ENCODE measurements around the gene ABCB9. TPM values are rescaled to one million over a fixed set of nuclear protein-coding genes. Genes with fewer than 3 reads are reported as not detected.
"Not testable (repeated sequence)": the region's sequence is repeated elsewhere in the genome, so short reads cannot be mapped to it uniquely, and the experiment has no call there.

ABCB9 gene
- total RNA-seq, 1 experiment from 2014 or later, result 6.4 TPM

- no peaks in the 10 kb centered on the region for H3K27me3 ChIP-seq
- no peak for DNase-seq
- peaks cover 3% of the 10 kb centered on the region; the same call in 1 of the 2 replicates for H3K36me3 ChIP-seq
- no peak overlapping the region for H3K4me3 ChIP-seq
- no peaks in the 10 kb centered on the region for H3K9me3 ChIP-seq
Measured at GRCh38 chr12:122958198-122958888, 7.9 kb downstream of the ABCB9 start.

- no peak for DNase-seq
- Histone ChIP-seq H3K27me3 (no peaks in the 10 kb centered on the region), H3K9me3 (no peaks in the 10 kb centered on the region)
Measured at GRCh38 chr12:122956035-122956434, 10.2 kb downstream of the ABCB9 start.

GRCh38 chr12:122955156-122955555 lies 11.1 kb downstream of the ABCB9 start:
- no peak for DNase-seq
- Histone ChIP-seq H3K9me3 (no peaks in the 10 kb centered on the region), H3K4me3 (no peak overlapping the region)

More at GRCh38 chr12:122956035-122956434, 10.2 kb downstream of the ABCB9 start:
- H3K36me3 ChIP-seq, result peaks cover 3% of the 10 kb centered on the region; the same call in 1 of the 2 replicates
- no peak overlapping the region for H3K4me3 ChIP-seq

GRCh38 chr12:122951979-122952892 lies 14.0 kb downstream of the ABCB9 start:
- peak; percentile 70 for DNase-seq
- H3K36me3 ChIP-seq, result no peaks in the 10 kb centered on the region; the same call in 1 of the 2 replicates
- no peaks in the 10 kb centered on the region for H3K9me3 ChIP-seq
- no peaks in the 10 kb centered on the region for H3K27me3 ChIP-seq
- H3K4me3 ChIP-seq, result no peak overlapping the region

More at GRCh38 chr12:122955156-122955555, 11.1 kb downstream of the ABCB9 start:
- Histone ChIP-seq H3K27me3 (no peaks in the 10 kb centered on the region), H3K36me3 (peaks cover 3% of the 10 kb centered on the region; the same call in 1 of the 2 replicates)

GRCh38 chr12:122951406-122951805 lies 14.9 kb downstream of the ABCB9 start:
- H3K27me3 ChIP-seq, result no peaks in the 10 kb centered on the region
- H3K4me3 ChIP-seq, result no peak overlapping the region
- H3K36me3 ChIP-seq, result no peaks in the 10 kb centered on the region; the same call in 1 of the 2 replicates
- peak; percentile 80 for DNase-seq
- no peaks in the 10 kb centered on the region for H3K9me3 ChIP-seq

GRCh38 chr12:122949816-122950675 lies 16.2 kb downstream of the ABCB9 start:
- H3K36me3 ChIP-seq, result no peaks in the 10 kb centered on the region; the same call in 1 of the 2 replicates

GRCh38 chr12:122949405-122949804 lies 16.9 kb downstream of the ABCB9 start:
- H3K4me3 ChIP-seq, result no peak overlapping the region
- no peaks in the 10 kb centered on the region; the same call in 1 of the 2 replicates for H3K36me3 ChIP-seq
- H3K9me3 ChIP-seq, result no peaks in the 10 kb centered on the region
- no peaks in the 10 kb centered on the region for H3K27me3 ChIP-seq
- DNase-seq, result no peak

More at GRCh38 chr12:122949816-122950675, 16.2 kb downstream of the ABCB9 start:
- no peaks in the 10 kb centered on the region for H3K27me3 ChIP-seq
- no peak for DNase-seq
- H3K4me3 ChIP-seq, result no peak overlapping the region
- no peaks in the 10 kb centered on the region for H3K9me3 ChIP-seq

- Histone ChIP-seq H3K27me3 (no peaks in the 10 kb centered on the region), H3K9me3 (no peaks in the 10 kb centered on the region), H3K36me3 (no peaks in the 10 kb centered on the region; the same call in 1 of the 2 replicates), H3K4me3 (no peak overlapping the region)
- DNase-seq, result no peak
Measured at GRCh38 chr12:122948605-122949004, 17.7 kb downstream of the ABCB9 start.

- Histone ChIP-seq H3K9me3 (no peaks in the 10 kb centered on the region), H3K4me3 (no peak overlapping the region), H3K27me3 (no peaks in the 10 kb centered on the region), H3K36me3 (no peaks in the 10 kb centered on the region; the same call in 1 of the 2 replicates)
- no peak for DNase-seq
Measured at GRCh38 chr12:122947352-122947792, 18.9 kb downstream of the ABCB9 start.

- Histone ChIP-seq H3K27me3 (no peaks in the 10 kb centered on the region), H3K9me3 (no peaks in the 10 kb centered on the region), H3K4me3 (no peak overlapping the region), H3K36me3 (no peaks in the 10 kb centered on the region)
- DNase-seq, result peak; percentile 99
Measured at GRCh38 chr12:122946690-122947341, 19.4 kb downstream of the ABCB9 start.

- Histone ChIP-seq H3K9me3 (no peaks in the 10 kb centered on the region), H3K36me3 (no peaks in the 10 kb centered on the region), H3K27me3 (no peaks in the 10 kb centered on the region), H3K4me3 (no peak overlapping the region)
- peak; percentile 94 for DNase-seq
Measured at GRCh38 chr12:122944605-122945592, 21.4 kb downstream of the ABCB9 start.

GRCh38 chr12:122943196-122943595 lies 23.1 kb downstream of the ABCB9 start:
- Histone ChIP-seq H3K9me3 (no peaks in the 10 kb centered on the region), H3K36me3 (no peaks in the 10 kb centered on the region), H3K27me3 (no peaks in the 10 kb centered on the region), H3K4me3 (no peak overlapping the region)
- DNase-seq, result no peak

GRCh38 chr12:122942637-122943036 lies 23.6 kb downstream of the ABCB9 start:
- Histone ChIP-seq H3K9me3 (no peaks in the 10 kb centered on the region), H3K36me3 (no peaks in the 10 kb centered on the region), H3K27me3 (no peaks in the 10 kb centered on the region), H3K4me3 (no peak overlapping the region)
- DNase-seq, result no peak

GRCh38 chr12:122941351-122941750 lies 24.9 kb downstream of the ABCB9 start:
- not testable (repeated sequence) for H3K36me3 ChIP-seq
- peak; percentile 57 for DNase-seq

GRCh38 chr12:122939125-122939524 lies 27.1 kb downstream of the ABCB9 start:
- Histone ChIP-seq H3K27me3 (no peaks in the 10 kb centered on the region), H3K36me3 (no peaks in the 10 kb centered on the region), H3K4me3 (no peak overlapping the region), H3K9me3 (no peaks in the 10 kb centered on the region)
- no peak for DNase-seq

More at GRCh38 chr12:122941351-122941750, 24.9 kb downstream of the ABCB9 start:
- not testable (repeated sequence) for H3K9me3 ChIP-seq, H3K27me3 ChIP-seq, H3K4me3 ChIP-seq
